Islet of Langerhans (tissue), 1 donor: ENCODE measurements around the gene UPK3BL2.
"Not testable (repeated sequence)": the region's sequence is repeated elsewhere in the genome, so short reads cannot be mapped to it uniquely, and the experiment has no call there.

Experiments used
- FAIRE-seq: peaks from one replicate; lab custom pipeline; 2011; peaks lifted over from hg19 to GRCh38; lab: Jason Lieb, UNC

Gene UPK3BL2

DNA sequence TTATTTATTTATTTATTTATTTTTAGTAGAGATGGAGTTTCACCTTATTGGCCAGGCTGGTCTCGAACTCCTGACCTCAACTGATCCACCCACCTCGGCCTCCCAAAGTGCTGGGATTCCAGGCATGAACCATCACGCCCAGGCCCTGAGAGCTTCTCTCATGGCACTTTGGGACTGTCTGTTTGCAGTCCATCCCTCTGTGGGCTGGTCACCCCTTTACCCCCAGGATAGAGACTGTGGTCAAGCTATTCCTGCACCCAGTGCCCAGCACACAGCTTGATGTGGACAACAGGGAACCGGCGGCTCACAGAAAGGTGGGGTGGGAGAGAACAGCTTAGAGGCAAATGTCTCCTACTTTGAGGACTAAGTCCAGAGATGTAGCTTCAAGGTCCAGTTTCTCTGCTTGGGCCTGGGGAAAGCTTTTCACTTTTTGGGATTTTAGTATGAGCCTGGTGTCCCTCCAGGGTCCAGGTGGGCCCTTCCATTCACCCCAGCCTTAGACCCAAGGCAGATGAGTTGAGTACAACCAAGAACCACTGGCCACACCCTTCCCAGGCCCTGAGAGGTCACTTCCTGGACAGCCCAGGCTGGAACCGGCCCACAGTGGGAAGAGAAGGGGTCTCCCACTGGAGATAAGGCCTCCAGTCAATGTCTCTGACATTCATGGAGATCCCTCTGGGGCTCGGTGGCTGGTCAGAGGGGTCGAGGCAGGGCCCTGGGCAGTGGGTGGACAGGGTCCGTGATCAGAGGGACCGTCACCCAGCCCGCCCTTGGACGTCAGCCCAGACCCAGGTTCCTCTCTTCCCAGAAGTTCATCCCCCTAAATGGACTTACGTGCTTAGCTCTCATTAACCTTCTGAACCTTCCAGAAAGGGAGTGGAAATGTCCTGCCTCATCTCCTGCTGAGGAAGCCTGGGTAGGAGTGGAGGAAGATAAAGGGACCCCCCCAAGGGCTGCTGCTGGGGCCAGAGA, 15.4 kb downstream of the UPK3BL2 start:
- FAIRE-seq, result not testable (repeated sequence)

GRCh38 chr7:102527182-102527581, 16.3 kb downstream of the UPK3BL2 start:
- not testable (repeated sequence) for FAIRE-seq

DNA sequence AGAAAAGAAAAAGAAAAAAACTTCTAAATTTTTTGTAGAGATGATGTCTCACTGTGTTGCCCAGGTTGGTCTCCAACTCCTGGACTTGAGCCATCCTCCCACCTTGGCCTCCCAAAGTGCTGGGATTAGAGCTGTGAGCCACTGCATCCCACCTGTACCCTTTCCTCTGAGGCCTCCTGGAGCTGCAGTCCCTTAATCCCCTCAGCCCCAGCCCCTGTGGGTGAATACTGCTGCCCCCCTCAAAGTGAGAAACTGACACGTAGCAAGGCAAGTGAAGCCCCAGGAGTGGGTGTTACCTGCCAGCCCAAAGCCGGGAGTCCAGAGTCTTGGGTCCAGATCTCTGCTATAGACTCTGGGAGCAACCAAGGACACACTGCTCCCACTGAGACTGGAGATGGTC, 18.7 kb downstream of the UPK3BL2 start:
- not testable (repeated sequence) for FAIRE-seq

- not testable (repeated sequence) for FAIRE-seq
These were observed 22.7 kb downstream of the UPK3BL2 start for GRCh38 chr7:102520797-102521196.

GRCh38 chr7:102517550-102518147, 25.8 kb downstream of the UPK3BL2 start, which contains the start of gene RASA4B:
Gene RASA4B, minus strand, starts transcription at chr7:102517777. Its CDS starts 67 bp downstream, at chr7:102517710.
- FAIRE-seq, result not testable (repeated sequence)

DNA sequence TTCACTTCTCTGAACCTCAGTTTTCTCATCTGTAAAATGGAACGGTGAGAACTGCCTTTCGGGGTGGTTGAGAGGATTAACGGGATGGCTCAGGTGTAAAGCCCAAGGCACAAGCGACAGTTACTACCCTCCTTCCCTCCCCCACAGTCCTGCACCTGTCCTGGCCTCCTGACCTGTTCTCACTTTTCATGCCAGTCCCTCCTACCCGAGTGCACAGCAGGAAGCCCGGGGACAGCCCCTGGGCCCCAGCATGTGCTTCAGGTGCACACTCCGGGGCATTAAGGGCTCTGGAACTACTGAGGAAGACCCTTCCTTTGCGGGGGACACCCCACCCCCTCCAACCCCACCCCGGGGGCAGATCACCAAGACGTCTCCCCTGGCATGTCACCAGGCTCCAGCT, 26.5 kb downstream of the UPK3BL2 start:
- not testable (repeated sequence) for FAIRE-seq

- not testable (repeated sequence) for FAIRE-seq
These were observed 27.6 kb downstream of the UPK3BL2 start for GRCh38 chr7:102515889-102516288.

DNA sequence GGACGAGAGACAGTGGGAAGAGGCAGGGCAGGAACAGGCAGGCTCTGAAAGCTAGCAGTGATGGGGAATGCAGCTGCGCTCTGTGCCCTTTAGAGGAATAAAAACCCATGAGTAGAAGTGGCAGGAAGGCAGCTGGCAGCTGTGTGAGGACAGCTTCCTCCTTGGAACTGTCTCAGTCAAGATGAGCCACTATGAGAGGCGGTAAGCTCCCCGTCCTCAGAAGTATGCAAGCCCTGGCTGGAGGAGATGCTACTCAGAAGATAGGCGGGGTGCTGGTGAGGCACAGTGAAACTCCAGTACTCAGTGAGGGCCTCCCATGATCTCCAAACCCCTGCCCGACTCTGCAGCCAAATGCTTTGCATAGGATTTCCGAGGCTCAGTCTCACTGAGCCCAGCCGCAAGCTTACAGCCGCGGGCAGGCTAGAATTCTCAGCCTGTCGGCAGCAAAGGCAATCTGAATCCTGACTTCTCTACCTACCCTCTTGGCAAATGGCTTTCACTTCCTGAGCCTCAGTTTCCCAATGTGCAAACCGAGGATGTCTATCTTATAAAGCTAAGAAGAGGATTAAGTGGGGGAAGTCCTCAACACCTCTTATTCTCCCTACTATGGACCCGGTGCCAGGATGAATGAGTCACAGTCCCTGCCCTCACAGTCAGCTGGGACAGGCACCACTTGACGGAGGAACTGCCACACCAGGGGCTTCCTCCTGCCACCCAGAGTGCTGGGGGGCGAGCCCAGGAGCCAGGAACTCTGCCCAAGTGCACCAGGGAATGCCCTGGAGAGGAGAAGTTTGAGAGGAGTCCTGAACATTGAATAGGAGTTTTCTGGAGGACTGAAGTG, 28.4 kb downstream of the UPK3BL2 start:
- not testable (repeated sequence) for FAIRE-seq

GRCh38 chr7:102512642-102513221, 30.8 kb downstream of the UPK3BL2 start:
- FAIRE-seq, result not testable (repeated sequence)

DNA sequence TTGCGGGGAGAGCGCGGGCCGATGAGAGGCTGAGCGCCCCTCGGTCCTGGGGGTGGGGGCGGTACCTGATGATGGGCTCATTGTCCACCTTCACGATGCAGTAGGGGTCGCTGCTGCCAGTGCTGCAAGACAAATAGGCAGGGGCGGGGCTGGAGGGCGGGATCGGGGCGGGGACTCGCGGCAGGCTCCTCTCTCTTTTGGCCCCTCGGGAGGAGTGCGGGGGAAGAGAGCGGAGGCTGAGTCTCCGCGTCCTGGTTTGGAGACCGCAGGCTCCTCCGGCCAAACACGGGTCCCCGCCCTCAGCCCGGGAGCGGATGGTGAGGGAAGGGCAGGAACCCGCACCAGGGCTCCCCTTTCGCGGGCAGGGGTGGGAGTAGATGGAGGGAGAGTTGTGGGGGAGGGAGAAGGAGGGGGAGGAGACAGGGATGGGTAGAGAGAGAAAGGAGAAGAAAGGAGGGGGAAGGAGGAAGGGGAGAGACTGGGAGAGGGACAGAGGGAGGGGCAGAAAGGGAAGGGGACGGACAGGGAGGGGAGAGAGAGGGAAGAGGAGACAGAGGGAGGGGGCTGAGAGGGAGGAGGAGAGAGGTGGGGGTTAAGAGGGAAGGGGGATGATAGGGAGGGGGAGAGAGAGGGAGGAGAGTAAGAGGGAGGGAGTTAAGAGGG, 31.5 kb downstream of the UPK3BL2 start:
- FAIRE-seq, result not testable (repeated sequence)

DNA sequence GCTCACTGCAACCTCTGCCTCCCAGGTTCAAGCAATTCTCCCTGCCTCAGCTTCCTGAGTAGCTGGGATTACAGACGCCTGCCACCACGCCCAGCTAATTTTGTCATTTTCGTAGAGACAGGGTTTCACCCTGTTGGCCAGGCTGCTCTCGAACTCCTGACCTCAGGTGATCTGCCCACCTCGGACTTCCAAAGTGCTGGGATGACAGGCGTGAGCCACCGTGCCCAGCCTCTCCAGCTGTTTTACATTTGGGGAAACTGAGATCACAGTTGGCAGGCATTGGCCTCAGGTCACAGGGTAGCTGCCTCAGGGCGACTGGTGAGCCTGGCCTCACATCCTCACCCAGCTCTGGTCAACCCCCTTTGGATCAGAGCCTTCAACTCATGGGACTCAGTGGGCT, 32.9 kb downstream of the UPK3BL2 start:
- FAIRE-seq, result not testable (repeated sequence)

DNA sequence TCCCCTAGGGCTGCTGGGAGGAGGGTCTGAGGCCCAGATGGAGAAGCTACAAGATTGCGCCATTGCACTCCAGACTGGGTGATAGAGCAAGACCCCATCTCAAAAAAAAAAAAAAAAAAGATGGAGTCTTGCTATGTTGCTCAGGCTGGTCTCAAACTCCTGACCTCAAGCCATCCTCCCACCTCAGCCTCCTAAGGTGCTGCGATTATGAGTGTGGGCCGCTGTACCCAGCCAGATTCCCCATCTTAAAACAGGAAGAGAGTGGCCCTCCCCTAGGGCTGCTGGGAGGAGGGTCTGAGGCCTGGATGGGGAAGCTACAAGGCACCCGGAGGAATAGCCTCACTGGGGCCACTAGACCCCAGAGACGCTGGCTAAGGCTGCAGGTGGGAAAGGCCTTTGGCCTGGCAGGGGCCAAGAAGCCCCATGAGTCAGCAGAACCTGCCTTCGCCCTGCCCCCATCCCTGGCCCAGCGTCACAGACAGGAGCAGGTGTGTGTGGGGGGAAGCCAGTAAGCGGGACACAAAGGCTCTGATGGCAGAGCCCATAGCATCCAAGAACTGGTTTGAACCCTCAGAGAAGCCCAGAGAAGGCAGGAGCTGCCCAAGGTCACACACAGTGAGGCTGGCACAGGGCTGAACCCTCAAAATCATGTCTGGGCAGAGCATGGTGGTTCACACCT, 35.9 kb downstream of the UPK3BL2 start:
- not testable (repeated sequence) for FAIRE-seq

GRCh38 chr7:102505298-102506185, 38.0 kb downstream of the UPK3BL2 start:
- not testable (repeated sequence) for FAIRE-seq

- not testable (repeated sequence) for FAIRE-seq
These were observed 40.4 kb downstream of the UPK3BL2 start for GRCh38 chr7:102503141-102503540.

DNA sequence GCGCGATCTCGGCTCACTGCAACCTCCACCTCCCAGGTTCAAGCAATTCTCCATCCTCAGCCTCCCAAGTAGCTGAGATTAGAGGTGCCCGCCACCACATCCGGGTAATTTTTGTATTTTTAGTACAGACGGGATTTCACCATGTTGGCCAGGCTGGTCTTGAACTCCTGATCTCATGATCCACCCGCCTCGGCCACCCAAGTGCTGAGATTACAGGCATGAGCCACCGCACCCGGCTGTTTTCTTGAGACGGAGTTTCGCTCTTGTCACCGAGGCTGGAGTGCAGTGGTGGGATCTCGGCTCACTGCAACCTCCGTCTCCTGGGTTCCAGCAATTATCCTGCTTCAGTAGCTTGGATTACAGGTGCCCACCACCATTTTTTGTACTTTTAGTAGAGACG, 45.2 kb downstream of the UPK3BL2 start:
- FAIRE-seq, result not testable (repeated sequence)

DNA sequence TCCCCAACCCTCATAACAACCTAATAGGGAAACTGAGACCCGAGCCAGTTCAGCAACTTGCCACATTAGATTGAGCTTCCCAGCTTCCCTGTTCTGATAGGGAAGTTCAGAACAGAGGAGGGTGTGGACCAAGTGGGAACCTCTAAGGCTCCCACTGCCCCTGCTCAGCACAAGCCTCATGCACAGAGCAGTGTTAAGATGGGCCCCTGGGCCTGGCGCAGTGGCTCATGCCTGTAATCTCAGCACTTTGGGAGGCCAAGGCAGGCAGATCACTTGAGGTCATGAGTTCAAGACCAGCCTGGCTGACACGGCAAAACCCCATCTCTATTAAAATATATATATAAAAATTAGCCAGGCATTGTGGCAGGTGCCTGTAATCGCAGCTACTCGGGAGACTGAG, 46.2 kb downstream of the UPK3BL2 start:
- not testable (repeated sequence) for FAIRE-seq

DNA sequence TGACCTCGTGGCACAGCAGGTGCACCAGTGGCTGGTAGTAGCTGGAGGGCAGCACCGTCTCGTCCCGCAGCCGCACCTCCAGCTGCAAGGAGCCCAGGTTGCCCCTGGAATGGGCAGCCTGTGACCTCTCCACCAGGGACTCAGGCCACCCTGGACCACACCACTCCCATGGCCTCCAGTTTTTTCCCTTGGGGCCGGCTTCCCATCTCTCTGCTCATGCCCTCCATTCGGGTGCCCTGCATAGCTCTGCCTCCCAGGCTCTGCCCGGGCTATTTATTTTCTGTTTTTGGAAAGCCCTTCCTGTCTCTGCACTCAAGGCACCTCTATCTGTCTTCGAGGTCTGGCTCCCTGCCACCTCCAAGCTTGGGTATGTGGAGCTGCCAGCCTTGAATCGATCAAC, 46.6 kb downstream of the UPK3BL2 start:
- not testable (repeated sequence) for FAIRE-seq

GRCh38 chr7:102494473-102495149, 48.9 kb downstream of the UPK3BL2 start:
- FAIRE-seq, result not testable (repeated sequence)

- not testable (repeated sequence) for FAIRE-seq
These were observed 49.5 kb downstream of the UPK3BL2 start for GRCh38 chr7:102494026-102494425.
